NCI-H345 treated with DMSO at 0.1 percent for 48 hours (cell line): ENCODE data around the gene PGLYRP3.
"Not testable (repeated sequence)": the region's sequence is repeated elsewhere in the genome, so short reads cannot be mapped to it uniquely, and the experiment has no call there.

Experiments used
- DNase-seq: peaks from one replicate; lab custom pipeline; 2025; ENCODE audit not compliant: unreplicated experiment; lab: John Stamatoyannopoulos, UW

PGLYRP3 gene

DNA sequence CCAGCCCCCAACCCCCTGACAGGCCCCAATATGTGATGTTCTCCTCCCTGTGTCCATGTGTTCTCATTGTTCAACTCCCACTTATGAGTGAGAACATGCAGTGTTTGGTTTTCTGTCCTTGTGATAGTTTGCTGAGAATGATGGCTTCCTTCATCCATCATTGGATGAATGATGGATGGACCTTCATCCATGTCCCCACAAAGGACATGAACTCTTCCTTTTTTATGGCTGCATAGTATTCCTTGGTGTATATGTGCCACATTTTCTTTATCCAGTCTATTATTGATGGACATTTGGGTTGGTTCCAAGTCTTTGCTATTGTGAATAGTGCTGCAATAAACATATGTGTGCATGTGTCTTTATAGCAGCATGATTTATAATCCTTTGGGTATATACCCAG is 1.6 kb upstream of the PGLYRP3 start:
- DNase-seq, result not testable (repeated sequence)

DNA sequence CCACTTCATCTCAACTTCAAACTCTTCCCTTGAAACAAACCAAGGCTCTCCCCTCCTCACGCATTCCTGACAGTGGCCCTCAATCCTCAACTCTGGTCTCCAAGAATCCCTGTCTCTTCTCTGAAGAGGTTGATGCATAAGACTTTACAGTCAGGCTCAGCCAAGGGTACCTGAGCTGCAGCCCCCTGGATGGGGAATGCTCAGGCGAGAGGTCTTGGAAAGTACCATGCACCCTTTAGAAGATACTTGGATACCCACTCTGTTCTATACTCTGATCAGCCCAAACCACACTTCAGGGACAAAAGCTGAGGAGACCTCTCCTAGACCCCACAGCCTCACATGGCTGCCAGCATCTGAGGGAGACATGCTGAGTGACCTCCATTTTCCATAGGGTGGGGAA is 536 bp upstream of the PGLYRP3 start:
- no peak for DNase-seq

GRCh38 chr1:153310526-153310925 is 2.2 kb downstream of the PGLYRP3 start:
- DNase-seq, result no peak

DNA sequence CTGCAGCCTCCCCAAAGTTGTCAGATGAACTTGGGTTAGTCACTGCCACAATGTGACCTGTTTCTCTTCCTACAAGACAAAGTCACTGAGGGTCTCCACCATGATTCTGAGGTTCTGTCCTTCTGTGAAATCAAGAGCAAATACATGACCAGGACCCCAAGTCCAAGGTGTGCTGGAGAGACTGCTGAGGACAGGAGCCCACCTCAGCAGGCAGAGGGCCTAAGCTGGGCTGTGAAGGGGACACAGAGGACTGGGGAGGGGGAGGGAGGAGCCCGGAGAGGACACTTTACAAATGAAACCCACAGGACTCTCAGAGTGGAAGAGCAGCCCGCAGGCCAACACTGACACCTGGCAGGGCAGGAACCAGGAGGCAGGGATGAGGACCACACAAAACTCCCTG is 3.3 kb downstream of the PGLYRP3 start:
- no peak for DNase-seq

GRCh38 chr1:153308540-153308939 is 4.2 kb downstream of the PGLYRP3 start:
- DNase-seq, result no peak

GRCh38 chr1:153307221-153307600 is 5.5 kb downstream of the PGLYRP3 start:
- no peak for DNase-seq

- DNase-seq, result no peak
Observed at GRCh38 chr1:153306303-153307220, 6.2 kb downstream of the PGLYRP3 start.

DNA sequence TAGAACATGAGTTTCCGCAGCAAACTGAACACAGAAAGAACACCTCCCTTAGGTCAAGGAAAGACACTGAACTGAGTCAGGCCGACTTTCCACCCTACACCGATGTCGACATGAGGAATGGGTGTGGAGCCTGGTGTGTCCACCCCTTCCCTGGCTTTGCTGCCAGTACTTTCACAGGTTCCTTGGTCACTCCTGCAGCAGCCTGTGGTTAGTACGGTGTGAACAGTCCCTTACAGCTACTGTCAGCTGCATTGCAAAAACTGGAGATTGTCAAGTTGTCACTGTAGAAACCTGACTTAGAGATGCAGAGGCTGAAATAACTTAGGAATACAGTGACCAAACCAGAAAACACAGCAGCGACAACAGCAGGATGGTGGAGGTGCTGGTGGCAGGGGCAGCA is 7.1 kb downstream of the PGLYRP3 start:
- DNase-seq, result no peak

DNA sequence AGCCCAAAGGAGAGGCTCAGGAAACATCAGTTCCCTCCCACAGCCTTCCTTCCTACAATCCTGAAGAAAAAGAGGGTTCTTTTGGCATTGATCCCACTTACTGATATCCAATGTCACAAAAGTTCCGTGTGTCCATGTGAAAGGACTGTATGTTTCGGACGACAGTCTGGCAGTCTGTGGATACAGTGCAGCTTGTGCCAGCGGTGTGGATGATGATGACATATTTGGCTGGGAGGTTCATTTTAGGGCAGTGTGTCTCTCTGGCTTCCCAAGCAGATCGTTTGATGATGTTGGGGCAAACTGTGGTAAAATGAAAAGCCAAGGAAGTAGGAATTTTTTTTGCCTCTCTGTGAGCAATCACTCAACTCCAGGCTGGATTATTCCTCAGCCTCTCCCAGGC is 10.4 kb downstream of the PGLYRP3 start:
- no peak for DNase-seq

DNA sequence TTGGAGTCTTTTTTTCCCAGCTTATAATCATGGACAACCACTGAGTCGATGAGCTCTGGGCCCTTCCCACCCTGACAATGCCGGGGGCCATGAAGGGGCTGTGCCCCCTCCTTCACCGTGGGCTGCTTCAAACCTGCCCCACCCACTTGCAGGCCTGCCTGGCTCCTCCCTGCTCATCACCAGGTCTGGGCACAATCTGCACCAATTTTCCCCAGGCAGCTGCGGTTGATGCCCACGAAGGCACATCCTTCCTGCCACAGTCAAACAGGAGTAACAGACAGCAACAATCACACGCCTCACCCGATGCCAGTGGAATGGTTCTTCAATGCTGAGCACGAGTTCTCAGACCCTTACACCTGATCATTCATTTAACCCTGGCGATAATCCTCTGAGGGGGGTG is 18.9 kb downstream of the PGLYRP3 start:
- no peak for DNase-seq

DNA sequence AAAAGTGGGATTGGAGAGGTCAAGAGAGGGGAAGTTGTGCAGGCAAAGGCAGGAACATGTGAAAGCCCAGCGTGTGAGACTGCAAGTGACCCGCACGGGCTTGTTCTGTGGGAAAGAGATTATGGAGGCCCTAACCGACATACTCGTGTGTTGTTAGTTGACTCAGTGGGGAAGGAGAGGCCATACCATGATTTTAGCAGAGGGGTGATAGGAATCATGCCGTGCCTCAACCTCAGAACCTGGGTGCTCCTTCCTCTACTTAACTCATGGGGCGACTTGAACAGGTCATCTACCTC is 19.3 kb downstream of the PGLYRP3 start:
- no peak for DNase-seq

DNA sequence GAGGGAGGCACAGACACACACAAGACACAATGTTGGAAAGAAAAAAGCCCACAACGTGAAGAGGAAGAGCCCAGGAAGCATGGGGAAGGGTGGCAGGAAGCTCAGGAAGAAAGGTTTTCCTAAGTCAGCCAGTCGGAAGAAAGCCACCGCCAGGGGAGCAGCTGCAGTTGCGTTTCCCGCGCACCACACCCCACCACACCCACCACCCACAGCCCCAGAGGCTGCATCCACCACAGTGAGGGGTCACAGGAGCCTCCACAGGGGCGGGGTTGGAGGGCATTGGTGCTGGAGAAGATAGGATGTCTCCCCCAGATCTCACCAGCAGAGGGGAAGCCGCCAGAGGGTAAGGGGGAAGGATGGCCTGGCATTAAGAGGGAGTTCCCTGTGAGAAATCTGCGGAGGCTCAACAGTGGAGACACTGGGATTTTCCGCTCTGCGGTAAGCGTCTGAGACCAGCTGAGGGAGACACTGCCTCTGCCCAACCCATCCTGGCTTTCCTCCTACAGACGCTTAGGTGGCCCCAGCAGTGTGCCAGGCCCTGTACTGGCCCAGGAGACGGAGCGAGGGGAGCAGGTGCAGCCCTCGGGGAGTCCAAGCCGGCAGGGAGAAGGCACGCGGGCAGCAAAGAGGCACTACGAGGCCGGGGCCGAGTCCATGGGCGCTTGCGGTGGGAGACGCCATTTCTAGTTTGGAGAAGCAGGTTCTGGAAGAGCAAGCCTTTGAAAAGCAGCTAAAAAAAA is 19.8 kb downstream of the PGLYRP3 start:
- DNase-seq, result no peak

- DNase-seq, result no peak
Observed at GRCh38 chr1:153292185-153292584, 20.6 kb downstream of the PGLYRP3 start.

DNA sequence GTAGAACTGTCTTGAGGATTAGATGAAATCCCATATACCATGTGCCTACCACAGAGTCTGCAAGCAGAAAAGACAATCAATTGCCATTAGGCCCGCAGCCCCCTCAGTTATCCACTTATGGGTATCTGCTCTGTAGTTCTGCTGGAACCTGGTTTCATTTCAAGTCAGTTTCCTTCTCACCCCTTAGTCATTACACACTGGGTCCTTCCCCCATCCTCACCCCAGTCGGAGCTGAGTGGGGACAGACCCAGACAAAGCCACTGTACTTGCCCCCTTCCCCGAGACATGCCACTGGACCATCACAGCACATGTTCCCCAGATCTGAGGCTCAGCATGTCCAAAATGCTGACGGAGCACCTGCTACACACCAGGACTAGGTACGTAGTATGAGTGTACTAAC is 21.2 kb downstream of the PGLYRP3 start:
- no peak for DNase-seq

DNA sequence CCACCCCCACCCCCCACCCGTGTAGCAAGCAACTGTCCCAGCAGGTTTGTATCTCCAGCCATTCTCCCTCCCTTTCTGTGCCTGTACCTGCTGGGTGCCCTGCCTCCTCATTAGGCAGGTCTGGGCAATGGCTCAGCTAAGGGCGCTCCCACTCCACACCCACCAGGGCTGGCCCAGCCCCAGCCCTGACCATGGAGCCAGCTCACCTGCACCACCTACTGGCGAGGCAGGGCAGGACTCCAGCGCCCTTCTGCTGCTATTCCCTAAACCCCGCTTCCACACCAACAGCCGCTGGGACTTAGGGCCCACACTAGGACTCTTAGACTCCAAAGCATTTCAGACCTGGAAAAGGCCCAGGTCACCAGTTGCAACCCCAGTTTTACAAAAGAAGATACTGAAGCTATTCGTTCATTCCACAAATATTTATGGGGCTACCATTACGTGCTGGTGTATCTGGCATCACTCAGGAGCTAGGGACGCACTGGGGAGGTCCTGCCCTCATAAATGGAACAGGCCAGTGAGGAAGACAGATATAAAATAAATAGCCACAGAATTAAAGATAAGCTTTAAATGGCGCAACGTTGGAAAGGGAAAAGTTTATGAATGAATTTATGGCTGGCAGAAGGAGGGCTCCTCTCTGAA is 24.0 kb downstream of the PGLYRP3 start:
- no peak for DNase-seq

DNA sequence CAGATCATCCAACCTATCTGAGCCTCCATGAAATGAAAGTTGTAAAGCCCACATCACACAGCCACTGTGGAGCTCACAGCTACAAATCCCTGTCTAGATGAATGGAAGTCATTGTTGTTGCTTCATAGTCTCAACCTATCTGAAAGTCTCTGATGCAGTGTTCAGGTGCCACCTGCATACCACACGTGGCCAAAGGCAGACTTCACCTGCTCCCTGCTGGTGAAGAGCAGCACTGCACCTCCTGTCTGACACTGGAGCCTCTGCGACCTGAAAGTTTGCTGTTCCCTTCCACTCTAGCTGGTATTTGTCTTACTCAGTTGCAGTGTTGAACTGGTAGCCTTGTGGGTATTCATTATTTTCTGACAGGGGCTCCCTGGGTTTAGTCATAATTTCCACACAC is 34.9 kb downstream of the PGLYRP3 start:
- peak; percentile 22 for DNase-seq

GRCh38 chr1:153272186-153272585 is 40.6 kb downstream of the PGLYRP3 start:
- DNase-seq, result no peak

DNA sequence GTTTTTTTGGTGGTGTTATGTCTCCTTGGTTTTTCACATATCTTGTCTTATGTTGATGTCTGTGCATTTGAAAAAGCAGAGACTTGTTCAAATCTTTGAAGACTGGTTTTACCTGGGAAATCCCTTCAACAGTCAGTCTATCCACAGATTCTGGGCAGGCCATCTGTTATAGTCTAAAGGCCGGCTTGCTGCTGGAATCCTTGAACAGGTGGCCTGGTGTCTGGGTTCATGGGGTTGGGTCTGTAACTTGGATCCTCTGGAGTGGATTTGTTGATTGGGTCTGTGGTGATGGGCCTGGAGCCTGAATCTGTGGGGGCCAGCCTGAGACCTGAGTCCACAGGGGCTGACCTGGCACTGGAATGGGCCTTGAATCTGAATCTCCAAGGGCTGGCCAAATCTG is 41.0 kb downstream of the PGLYRP3 start:
- no peak for DNase-seq

GRCh38 chr1:153265457-153265856 is 47.3 kb downstream of the PGLYRP3 start:
- no peak for DNase-seq

GRCh38 chr1:153262462-153263157 is 50.1 kb downstream of the PGLYRP3 start:
- no peak for DNase-seq

- DNase-seq, result no peak
Observed at GRCh38 chr1:153262070-153262366, 50.7 kb downstream of the PGLYRP3 start.
